WERI-Rb-1 (cell line): ENCODE measurements around the gene S100A8.

Source experiments
- DNase-seq: peaks from one replicate; pipeline ENCODE4 v3.0.0-alpha.2; 2020
- H3K27ac ChIP-seq: fragments of 250-450 bp; sonication (Bioruptor Pico); 2 replicates; pipeline ENCODE4 v1.5.1; 2020; ENCODE audit warnings: mild to moderate bottlenecking, moderate library complexity
- H3K27me3 ChIP-seq: fragments of 250-450 bp; sonication (Bioruptor Pico); 2 replicates; pipeline ENCODE4 v1.5.1; 2021; ENCODE audit warnings: mild to moderate bottlenecking, low read depth, moderate library complexity; ENCODE audit not compliant: insufficient read depth, severe bottlenecking
- H3K36me3 ChIP-seq: fragments of 250-450 bp; sonication (Bioruptor Pico); 2 replicates; pipeline ENCODE4 v1.5.1; 2020; ENCODE audit warnings: mild to moderate bottlenecking, moderate library complexity
- H3K4me3 ChIP-seq: 2 replicates; pipeline ENCODE4 v1.5.1; 2011; ENCODE audit warnings: low read depth, mild to moderate bottlenecking, control low read depth, low read length
- H3K9me3 ChIP-seq: fragments of 250-450 bp; sonication (Bioruptor Pico); 2 replicates; pipeline ENCODE4 v1.5.1; 2021; ENCODE audit warnings: mild to moderate bottlenecking, moderate library complexity; ENCODE audit not compliant: severe bottlenecking
- TF ChIP-seq, protein P1 (sequence below): IDR thresholded peaks from 2 replicates; pipeline ENCODE4 v1.5.1; 2011; ENCODE audit warnings: low read depth, mild to moderate bottlenecking, control low read depth, inconsistent platforms, low read length

Gene S100A8

GRCh38 chr1:153429266-153430165 lies 38.6 kb upstream of the S100A8 start:
- DNase-seq: peak; percentile 11
- H3K9me3 ChIP-seq: no peaks in the 10 kb centered on the region
- H3K27me3 ChIP-seq: peaks cover 79% of the 10 kb centered on the region
- TF ChIP-seq, protein P1, sequence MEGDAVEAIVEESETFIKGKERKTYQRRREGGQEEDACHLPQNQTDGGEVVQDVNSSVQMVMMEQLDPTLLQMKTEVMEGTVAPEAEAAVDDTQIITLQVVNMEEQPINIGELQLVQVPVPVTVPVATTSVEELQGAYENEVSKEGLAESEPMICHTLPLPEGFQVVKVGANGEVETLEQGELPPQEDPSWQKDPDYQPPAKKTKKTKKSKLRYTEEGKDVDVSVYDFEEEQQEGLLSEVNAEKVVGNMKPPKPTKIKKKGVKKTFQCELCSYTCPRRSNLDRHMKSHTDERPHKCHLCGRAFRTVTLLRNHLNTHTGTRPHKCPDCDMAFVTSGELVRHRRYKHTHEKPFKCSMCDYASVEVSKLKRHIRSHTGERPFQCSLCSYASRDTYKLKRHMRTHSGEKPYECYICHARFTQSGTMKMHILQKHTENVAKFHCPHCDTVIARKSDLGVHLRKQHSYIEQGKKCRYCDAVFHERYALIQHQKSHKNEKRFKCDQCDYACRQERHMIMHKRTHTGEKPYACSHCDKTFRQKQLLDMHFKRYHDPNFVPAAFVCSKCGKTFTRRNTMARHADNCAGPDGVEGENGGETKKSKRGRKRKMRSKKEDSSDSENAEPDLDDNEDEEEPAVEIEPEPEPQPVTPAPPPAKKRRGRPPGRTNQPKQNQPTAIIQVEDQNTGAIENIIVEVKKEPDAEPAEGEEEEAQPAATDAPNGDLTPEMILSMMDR: no peak
- H3K27ac ChIP-seq: no peak overlapping the region
- no peak overlapping the region for H3K4me3 ChIP-seq
- no peaks in the 10 kb centered on the region for H3K36me3 ChIP-seq

DNA sequence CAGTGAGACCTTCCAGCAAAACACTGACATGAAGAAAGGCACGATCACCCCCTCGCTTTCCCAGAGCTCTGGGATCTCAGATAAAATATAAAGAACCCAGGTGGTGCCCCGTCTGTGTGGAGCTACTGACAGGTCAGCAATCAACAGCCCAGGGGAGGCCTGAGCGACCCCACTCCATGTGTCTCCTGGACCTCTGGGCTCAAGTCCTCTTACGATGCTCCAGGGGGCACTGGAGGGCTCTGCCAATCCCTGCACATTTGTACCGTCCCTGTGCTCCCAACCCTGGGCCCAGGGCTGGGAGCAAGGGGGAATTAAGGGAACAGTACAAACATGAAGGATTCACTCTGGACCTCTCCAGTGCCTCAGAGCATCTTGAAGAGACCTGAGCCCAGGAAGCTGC lies 37.9 kb upstream of the S100A8 start:
- Histone ChIP-seq H3K27ac (no peak overlapping the region), H3K27me3 (peaks cover 72% of the 10 kb centered on the region), H3K4me3 (no peak overlapping the region), H3K9me3 (no peaks in the 10 kb centered on the region), H3K36me3 (no peaks in the 10 kb centered on the region)
- TF ChIP-seq, protein P1: peak; percentile 67
- peak; percentile 33 for DNase-seq

DNA sequence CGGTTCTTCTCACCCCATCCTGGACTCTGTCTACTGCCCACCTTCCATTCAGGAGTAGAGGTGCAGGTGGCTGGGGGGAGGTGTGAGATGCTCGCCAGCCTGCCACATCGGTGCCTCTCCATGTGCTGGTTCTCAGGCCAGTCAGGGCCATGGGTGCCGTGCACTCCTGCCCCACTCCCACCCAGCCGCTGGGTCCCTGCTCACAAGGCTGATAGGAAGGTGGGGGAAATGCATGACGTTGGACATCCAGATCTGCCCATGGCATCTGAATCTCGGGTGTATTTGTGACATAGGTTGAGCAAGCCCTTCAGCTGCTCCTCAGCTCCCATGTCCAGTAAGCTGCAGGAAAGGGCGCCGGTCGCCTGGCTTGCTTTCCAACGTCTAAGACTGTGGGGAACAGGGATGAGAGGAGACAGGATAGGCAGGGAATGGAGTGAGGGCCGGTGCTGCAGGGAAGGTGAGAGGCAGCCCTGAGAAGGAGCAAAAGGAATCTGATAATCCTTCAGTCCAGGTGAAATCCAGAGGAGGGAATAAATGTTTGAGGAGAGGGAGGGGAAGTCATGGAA lies 37.3 kb upstream of the S100A8 start:
- no peaks in the 10 kb centered on the region for H3K36me3 ChIP-seq
- H3K4me3 ChIP-seq: no peak overlapping the region
- TF ChIP-seq, protein P1: no peak
- DNase-seq: peak; percentile 13
- H3K27me3 ChIP-seq: peaks cover 67% of the 10 kb centered on the region
- H3K27ac ChIP-seq: no peak overlapping the region
- H3K9me3 ChIP-seq: no peaks in the 10 kb centered on the region

- TF ChIP-seq, protein P1: no peak
- Histone ChIP-seq H3K27me3 (peaks cover 69% of the 10 kb centered on the region), H3K4me3 (no peak overlapping the region), H3K9me3 (no peaks in the 10 kb centered on the region), H3K36me3 (no peaks in the 10 kb centered on the region), H3K27ac (no peak overlapping the region)
- no peak for DNase-seq
Observed at GRCh38 chr1:153426809-153427208, 35.9 kb upstream of the S100A8 start.

- H3K4me3 ChIP-seq: no peak overlapping the region
- no peaks in the 10 kb centered on the region for H3K36me3 ChIP-seq
- TF ChIP-seq, protein P1: no peak
- H3K27ac ChIP-seq: no peak overlapping the region
- no peaks in the 10 kb centered on the region for H3K9me3 ChIP-seq
- peak; percentile 6 for DNase-seq
- peaks cover 71% of the 10 kb centered on the region for H3K27me3 ChIP-seq
Observed at GRCh38 chr1:153422450-153423068, 31.7 kb upstream of the S100A8 start.
